Caco-2 (cell line): ENCODE data around the gene RAP1GAP2. TPM values are rescaled to one million over a fixed set of nuclear protein-coding genes. Genes with fewer than 3 reads are reported as not detected.
A peak's percentile ranks its signal among the peaks of the same experiment; 100 is the strongest.

ENCODE experiments used
- BruUV-seq: library from RNA; stranded (reverse); fragments of 400-500 nt; replicated peaks from 2 replicates; lab custom pipeline; 2021; lab: Mats Ljungman, UMichigan
- CTCF ChIA-PET: fragments of 300-600 bp; sonication (Branson Sonifier 250); formaldehyde crosslinking; loops from one replicate; lab custom pipeline; 2022; ENCODE audit warnings: antibody characterized with exemption; lab: Charles Lee
- POLR2A ChIA-PET: fragments of 300-600 bp; sonication (Branson Sonifier 250); formaldehyde crosslinking; loops from one replicate; lab custom pipeline; 2022; ENCODE audit warnings: antibody characterized with exemption; lab: Charles Lee
- DNase-seq, 2 experiments: peaks; one replicate each; pipeline versions ENCODE4 v3.0.0 to v3.0.0-alpha.2; 2020 to 2022
- H3K27me3 ChIP-seq: replicated peaks from 2 replicates; pipeline ENCODE4 v1.6.0; 2011; ENCODE audit warnings: low read length; ENCODE audit not compliant: control insufficient read depth, insufficient read depth
- H3K36me3 ChIP-seq: 2 replicates; pipeline ENCODE4 v1.5.1; 2011; ENCODE audit warnings: low read length; ENCODE audit not compliant: control insufficient read depth, insufficient read depth
- H3K4me1 ChIP-seq: fragments of 250-450 bp; sonication (Bioruptor Pico); 2 replicates; pipeline ENCODE4 v1.5.1; 2020; ENCODE audit warnings: mild to moderate bottlenecking
- H3K4me3 ChIP-seq: 2 replicates; pipeline ENCODE4 v1.5.1; 2011; ENCODE audit warnings: low read depth, mild to moderate bottlenecking, control low read depth, low read length
- H3K9me3 ChIP-seq: fragments of 250-450 bp; sonication (Bioruptor Pico); 2 replicates; pipeline ENCODE4 v1.5.1; 2020; ENCODE audit warnings: mild to moderate bottlenecking, moderate library complexity
- H3K27ac Mint-ChIP-seq: one replicate; pipeline ENCODE4 v1.8.0; 2022; ENCODE audit warnings: mixed read lengths; ENCODE audit not compliant: unreplicated experiment
- H3K27me3 Mint-ChIP-seq: one replicate; pipeline ENCODE4 v1.8.0; 2022; ENCODE audit warnings: mixed read lengths; ENCODE audit not compliant: insufficient read depth, unreplicated experiment
- H3K36me3 Mint-ChIP-seq: one replicate; pipeline ENCODE4 v1.8.0; 2022; ENCODE audit warnings: mild to moderate bottlenecking, mixed read lengths; ENCODE audit not compliant: insufficient read depth, unreplicated experiment
- H3K4me1 Mint-ChIP-seq: one replicate; pipeline ENCODE4 v1.8.0; 2022; ENCODE audit warnings: low read depth, mixed read lengths; ENCODE audit not compliant: unreplicated experiment
- H3K4me3 Mint-ChIP-seq: one replicate; pipeline ENCODE4 v1.8.0; 2022; ENCODE audit warnings: mild to moderate bottlenecking, moderate library complexity, mixed read lengths; ENCODE audit not compliant: unreplicated experiment
- H3K9me3 Mint-ChIP-seq: one replicate; pipeline ENCODE4 v1.8.0; 2022; ENCODE audit warnings: mixed read lengths; ENCODE audit not compliant: unreplicated experiment
- CTCF ChIP-seq, 2 experiments: fragments of 200-600 bp in 1 of 2; IDR thresholded peaks; 1 replicate in 1 of 2; 2 replicates in 1 of 2; pipeline versions ENCODE4 v1.5.1 to v1.8.0; 2011 to 2022; ENCODE audit warnings: antibody characterized with exemption in 1 of 2, control low read depth in 1 of 2, inconsistent platforms in 1 of 2, low read depth in 1 of 2, low read length in 1 of 2, mild to moderate bottlenecking in 1 of 2, moderate library complexity in 1 of 2; ENCODE audit not compliant: insufficient read depth in 1 of 2, severe bottlenecking in 1 of 2, unreplicated experiment in 1 of 2
- intact Hi-C: fragments of 100-400 bp; cut with micrococcal nuclease; formaldehyde crosslinking; loops from one replicate; pipeline ENCODE4 v1.10.0; 2022; ENCODE audit not compliant: unreplicated experiment
- total RNA-seq: library from RNA; stranded (reverse); gene quantifications from 2 replicates; pipeline ENCODE4 v1.2.3, GENCODE V29; 2022

RAP1GAP2 gene
- total RNA-seq, 1 experiment from 2014 or later = 45.3 TPM

GRCh38 chr17:3005696-3006095 lies 209.5 kb downstream of the RAP1GAP2 start:
- Histone ChIP-seq H3K4me3 (no peak overlapping the region), H3K4me1 (no peaks in the 10 kb centered on the region), H3K36me3 (no peaks in the 10 kb centered on the region; the same call in none of the 2 replicates), H3K27me3 (no peaks in the 10 kb centered on the region), H3K9me3 (no peaks in the 10 kb centered on the region)
- no peaks in the 10 kb centered on the region for H3K9me3 Mint-ChIP-seq
- H3K27ac Mint-ChIP-seq = no peak overlapping the region
- DNase-seq = no peak
- H3K4me1 Mint-ChIP-seq = no peaks in the 10 kb centered on the region
- no peaks in the 10 kb centered on the region for H3K27me3 Mint-ChIP-seq
- no peak for TF ChIP-seq CTCF (IDR thresholded peaks at IDR 0.05; ENCODE audit: insufficient read depth in 1 of 2, low read depth in 1 of 2, low read length in 1 of 2, severe bottlenecking in 1 of 2, unreplicated experiment in 1 of 2)
- no TSS peak for BruUV-seq
- intact Hi-C loops = no loop called here
- CTCF ChIA-PET = interaction anchor here (1.4 kb wide), 1 partner anchor 157 kb away, joined by 3 read pairs; no protein-coding TSS in a partner anchor
- peaks cover 35% of the 10 kb centered on the region for H3K36me3 Mint-ChIP-seq
- POLR2A ChIA-PET = no interaction called here
- H3K4me3 Mint-ChIP-seq = no peak overlapping the region

DNA sequence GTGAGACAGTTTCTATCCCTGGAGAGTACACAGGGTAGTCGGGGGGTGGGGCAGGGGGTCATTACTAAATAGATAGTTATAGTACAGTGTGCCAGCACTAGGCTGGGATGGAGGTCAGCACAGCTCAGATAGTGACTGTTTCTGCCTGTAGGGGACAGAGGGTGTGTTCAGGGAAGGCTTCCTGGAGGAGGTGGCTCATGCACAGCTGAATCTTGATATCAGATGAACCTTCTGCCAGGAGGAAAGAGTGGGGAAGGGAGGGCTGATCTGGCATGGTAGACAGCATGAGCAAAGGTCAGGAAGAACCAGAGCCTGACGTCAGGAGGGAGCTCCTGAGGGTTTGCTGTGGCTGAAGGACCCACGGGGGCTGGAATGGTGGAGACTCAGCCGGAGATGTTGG lies 210.6 kb downstream of the RAP1GAP2 start:
- Histone ChIP-seq H3K36me3 (no peaks in the 10 kb centered on the region; the same call in none of the 2 replicates), H3K27me3 (no peaks in the 10 kb centered on the region), H3K4me1 (no peaks in the 10 kb centered on the region), H3K4me3 (no peak overlapping the region), H3K9me3 (no peaks in the 10 kb centered on the region)
- no peak for DNase-seq
- CTCF ChIA-PET = no interaction called here
- Mint-ChIP-seq H3K27ac (peak overlapping the region; percentile 68), H3K9me3 (no peaks in the 10 kb centered on the region), H3K4me3 (no peak overlapping the region), H3K27me3 (no peaks in the 10 kb centered on the region), H3K36me3 (peaks cover 36% of the 10 kb centered on the region), H3K4me1 (no peaks in the 10 kb centered on the region)
- intact Hi-C loops = no loop called here
- no TSS peak for BruUV-seq
- TF ChIP-seq CTCF (IDR thresholded peaks at IDR 0.05; ENCODE audit: insufficient read depth in 1 of 2, low read depth in 1 of 2, low read length in 1 of 2, severe bottlenecking in 1 of 2, unreplicated experiment in 1 of 2) = no peak
- POLR2A ChIA-PET = no interaction called here

- Histone ChIP-seq H3K27me3 (no peaks in the 10 kb centered on the region), H3K36me3 (no peaks in the 10 kb centered on the region; the same call in none of the 2 replicates), H3K9me3 (no peaks in the 10 kb centered on the region), H3K4me1 (no peaks in the 10 kb centered on the region), H3K4me3 (no peak overlapping the region)
- ChIA-PET CTCF (no interaction called here), POLR2A (no interaction called here)
- H3K36me3 Mint-ChIP-seq = peaks cover 35% of the 10 kb centered on the region
- no peaks in the 10 kb centered on the region for H3K9me3 Mint-ChIP-seq
- DNase-seq = no peak
- no peak overlapping the region for H3K27ac Mint-ChIP-seq
- H3K27me3 Mint-ChIP-seq = no peaks in the 10 kb centered on the region
- H3K4me3 Mint-ChIP-seq = no peak overlapping the region
- TF ChIP-seq CTCF (IDR thresholded peaks at IDR 0.05; ENCODE audit: insufficient read depth in 1 of 2, low read depth in 1 of 2, low read length in 1 of 2, severe bottlenecking in 1 of 2, unreplicated experiment in 1 of 2) = no peak
- H3K4me1 Mint-ChIP-seq = no peaks in the 10 kb centered on the region
- intact Hi-C loops = no loop called here
- BruUV-seq = no TSS peak
Observed at GRCh38 chr17:3007651-3008121, 211.4 kb downstream of the RAP1GAP2 start.
